ENCODE data around the gene OIT3.

DNA sequence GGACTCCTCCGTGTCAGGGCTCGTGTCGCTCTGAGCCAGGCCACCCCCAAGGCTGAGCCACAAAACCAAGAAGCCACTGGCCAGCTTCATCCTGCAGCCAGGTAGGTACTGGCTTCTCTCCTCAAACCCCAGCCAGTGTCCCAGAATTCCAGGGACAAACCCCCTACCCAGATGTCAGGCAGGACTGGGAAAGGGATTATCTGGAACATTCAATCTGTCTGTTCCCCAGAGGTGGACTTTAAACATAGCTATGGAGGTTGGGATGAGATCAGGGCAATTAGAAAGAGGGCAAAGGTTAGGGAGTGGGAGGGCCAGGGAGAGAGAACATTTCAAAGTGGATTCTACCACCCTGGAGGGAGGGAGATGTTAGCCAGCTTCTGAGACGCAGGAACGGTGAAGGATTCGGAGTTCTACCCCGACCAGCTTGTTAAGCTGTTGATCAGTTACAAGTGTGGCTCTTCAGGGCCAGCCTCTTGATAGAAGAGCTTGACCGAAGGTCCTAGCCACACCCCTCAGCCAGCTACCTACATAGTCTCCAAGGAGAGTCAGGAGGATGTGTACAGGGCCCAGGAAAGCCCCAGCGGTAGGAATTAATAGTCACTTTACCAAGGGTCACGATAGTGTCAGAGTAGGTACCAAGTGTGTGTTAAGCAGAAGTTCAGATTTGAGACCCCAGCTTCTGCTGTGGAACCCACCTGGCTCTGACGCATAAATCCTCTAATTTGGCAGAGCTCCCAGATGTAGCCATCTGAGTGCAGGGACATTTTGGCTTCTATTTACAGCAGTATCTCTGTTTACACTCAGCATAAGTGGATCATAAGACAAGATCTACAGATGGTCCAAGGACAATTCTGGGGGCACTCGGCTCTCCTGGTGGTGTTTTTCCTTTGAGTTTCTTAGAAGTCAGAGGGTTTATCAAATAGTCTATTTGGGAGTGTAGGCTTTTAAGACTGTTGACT is 61.3 kb downstream of the OIT3 start, which contains the start of gene PLA2G12B:
- TF ChIP-seq EZH2 (IDR thresholded peaks at IDR 0.05) (no peak), FOXP2 (optimal IDR thresholded peaks at IDR 0.05; ENCODE audit: control extremely low read depth, extremely low read length, insufficient read depth) (no peak)
